SK-N-MC (cell line): Measurements from ENCODE around the gene TRIM17.

Experiments used
- EZH2 ChIP-seq: fragments of 200-600 bp; sonication (generic); IDR thresholded peaks from one replicate; pipeline ENCODE4 v1.6.1; 2017; ENCODE audit warnings: antibody characterized with exemption
- POLR2AphosphoS5 ChIP-seq: IDR thresholded peaks from 2 replicates; pipeline ENCODE4 v1.6.1; 2012; ENCODE audit warnings: mild to moderate bottlenecking, low read depth, low read length, borderline replicate concordance

- TF ChIP-seq EZH2 (no peak), POLR2AphosphoS5 (no peak)
Observed at GRCh38 chr1:228383773-228384172, 32.9 kb downstream of the TRIM17 start.
